ENCODE data around the gene COPZ1. TPM values are rescaled to one million over a fixed set of nuclear protein-coding genes. Genes with fewer than 3 reads are reported as not detected.

COPZ1 gene
- total RNA-seq, 1 donor from 2014 or later, result 219 TPM

- Histone ChIP-seq H3K27ac (peak overlapping the region; percentile 26), H3K9ac (no peak overlapping the region), H4K20me1 (ENCODE audit: low read depth) (peaks cover 86% of the 10 kb centered on the region), H3K4me1 (peaks cover 24% of the 10 kb centered on the region), H3K4me3 (no peak overlapping the region), H2AFZ (replicated peaks) (no peak overlapping the region), H3K9me3 (ENCODE audit: low read depth) (no peaks in the 10 kb centered on the region), H3K4me2 (peak overlapping the region; percentile 99), H3F3A (ENCODE audit: low read depth) (peaks cover 91% of the 10 kb centered on the region), H3K36me3 (peaks cover 48% of the 10 kb centered on the region), H3K27me3 (no peaks in the 10 kb centered on the region), H3K79me2 (ENCODE audit: low read depth) (peaks cover 59% of the 10 kb centered on the region)
- H3K27ac Mint-ChIP-seq, result no peak overlapping the region
- H3K36me3 Mint-ChIP-seq, result peaks cover 21% of the 10 kb centered on the region
- peaks cover 16% of the 10 kb centered on the region for H3K27me3 Mint-ChIP-seq (ENCODE audit: insufficient read depth, low read depth)
- H3K9me3 Mint-ChIP-seq, result no peaks in the 10 kb centered on the region
- no peak for DNase-seq (ENCODE audit: low spot score)
- no peak for TF ChIP-seq EZH2phosphoT487 (IDR thresholded peaks at IDR 0.05)
- TF ChIP-seq, protein P1, sequence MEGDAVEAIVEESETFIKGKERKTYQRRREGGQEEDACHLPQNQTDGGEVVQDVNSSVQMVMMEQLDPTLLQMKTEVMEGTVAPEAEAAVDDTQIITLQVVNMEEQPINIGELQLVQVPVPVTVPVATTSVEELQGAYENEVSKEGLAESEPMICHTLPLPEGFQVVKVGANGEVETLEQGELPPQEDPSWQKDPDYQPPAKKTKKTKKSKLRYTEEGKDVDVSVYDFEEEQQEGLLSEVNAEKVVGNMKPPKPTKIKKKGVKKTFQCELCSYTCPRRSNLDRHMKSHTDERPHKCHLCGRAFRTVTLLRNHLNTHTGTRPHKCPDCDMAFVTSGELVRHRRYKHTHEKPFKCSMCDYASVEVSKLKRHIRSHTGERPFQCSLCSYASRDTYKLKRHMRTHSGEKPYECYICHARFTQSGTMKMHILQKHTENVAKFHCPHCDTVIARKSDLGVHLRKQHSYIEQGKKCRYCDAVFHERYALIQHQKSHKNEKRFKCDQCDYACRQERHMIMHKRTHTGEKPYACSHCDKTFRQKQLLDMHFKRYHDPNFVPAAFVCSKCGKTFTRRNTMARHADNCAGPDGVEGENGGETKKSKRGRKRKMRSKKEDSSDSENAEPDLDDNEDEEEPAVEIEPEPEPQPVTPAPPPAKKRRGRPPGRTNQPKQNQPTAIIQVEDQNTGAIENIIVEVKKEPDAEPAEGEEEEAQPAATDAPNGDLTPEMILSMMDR (IDR thresholded peaks at IDR 0.05), result no peak
- no peak for TF ChIP-seq EZH2 (IDR thresholded peaks at IDR 0.05)
- H3K4me1 Mint-ChIP-seq, result peaks cover 47% of the 10 kb centered on the region
- H3K4me3 Mint-ChIP-seq, result peak overlapping the region; percentile 25
Observed at GRCh38 chr12:54286042-54287030, 38.6 kb upstream of the COPZ1 start.

DNA sequence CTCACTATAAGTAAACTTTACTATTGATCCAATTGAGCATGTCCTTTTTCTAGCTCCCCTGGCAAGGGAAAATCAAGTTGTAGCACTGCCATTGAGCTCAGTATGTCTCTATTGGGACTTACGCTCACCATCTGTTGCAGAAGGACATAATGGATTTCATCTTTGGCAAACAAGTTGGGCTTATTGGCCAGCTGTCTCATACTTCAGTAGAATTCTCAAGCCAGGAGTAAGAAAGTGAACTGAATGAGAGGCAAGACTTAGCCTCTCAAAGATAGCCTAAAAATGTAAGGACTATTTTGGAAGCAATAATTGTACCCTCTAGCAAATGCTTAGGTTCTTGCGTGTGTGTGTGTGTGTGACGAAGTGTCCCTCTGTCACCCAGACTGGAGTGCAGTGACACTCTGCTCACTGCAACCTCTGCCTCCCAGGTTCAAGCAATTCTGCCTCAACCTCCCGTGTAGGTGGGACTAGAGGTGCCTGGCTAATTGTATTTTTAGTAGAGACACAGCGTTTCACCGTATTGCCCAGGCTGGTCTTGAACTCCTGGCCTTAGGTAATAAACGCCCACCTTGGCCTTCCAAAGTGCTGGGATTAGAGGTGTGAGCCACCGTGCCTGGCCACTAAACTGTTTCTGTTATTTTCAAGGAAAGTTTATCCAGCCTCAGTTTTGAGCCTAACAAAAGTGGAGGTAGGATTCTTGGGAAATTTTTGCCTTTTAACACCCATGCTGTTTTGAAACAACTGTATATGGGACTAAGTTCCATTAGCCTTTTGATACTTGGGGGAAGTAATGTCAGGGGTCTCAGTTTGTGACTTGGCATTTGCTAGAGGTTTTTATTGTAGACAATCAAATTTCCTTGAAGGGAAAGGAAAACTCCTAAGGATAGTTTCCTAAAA lies 37.4 kb upstream of the COPZ1 start:
- peak overlapping the region; percentile 70 for H3K27ac ChIP-seq
- peaks cover 79% of the 10 kb centered on the region for H3F3A ChIP-seq (ENCODE audit: low read depth)
- H3K4me2 ChIP-seq, result peak overlapping the region; percentile 21
- no peaks in the 10 kb centered on the region for H3K27me3 ChIP-seq
- H3K4me1 ChIP-seq, result peaks cover 20% of the 10 kb centered on the region
- H3K9me3 ChIP-seq (ENCODE audit: low read depth), result no peaks in the 10 kb centered on the region
- H3K27me3 Mint-ChIP-seq (ENCODE audit: insufficient read depth, low read depth), result peaks cover 17% of the 10 kb centered on the region
- no peak for TF ChIP-seq EZH2phosphoT487 (IDR thresholded peaks at IDR 0.05)
- no peak for TF ChIP-seq EZH2 (IDR thresholded peaks at IDR 0.05)
- TF ChIP-seq, protein P1 (IDR thresholded peaks at IDR 0.05), result no peak
- peaks cover 21% of the 10 kb centered on the region for H3K36me3 Mint-ChIP-seq
- peaks cover 35% of the 10 kb centered on the region for H3K4me1 Mint-ChIP-seq
- H3K27ac Mint-ChIP-seq, result no peak overlapping the region
- H3K4me3 ChIP-seq, result no peak overlapping the region
- peaks cover 74% of the 10 kb centered on the region for H4K20me1 ChIP-seq (ENCODE audit: low read depth)
- no peaks in the 10 kb centered on the region for H3K9me3 Mint-ChIP-seq
- H3K79me2 ChIP-seq (ENCODE audit: low read depth), result peaks cover 48% of the 10 kb centered on the region
- H3K4me3 Mint-ChIP-seq, result no peak overlapping the region
- no peak overlapping the region for H2AFZ ChIP-seq (replicated peaks)
- no peak for DNase-seq (ENCODE audit: low spot score)
- no peak overlapping the region for H3K9ac ChIP-seq
- peaks cover 36% of the 10 kb centered on the region for H3K36me3 ChIP-seq

DNA sequence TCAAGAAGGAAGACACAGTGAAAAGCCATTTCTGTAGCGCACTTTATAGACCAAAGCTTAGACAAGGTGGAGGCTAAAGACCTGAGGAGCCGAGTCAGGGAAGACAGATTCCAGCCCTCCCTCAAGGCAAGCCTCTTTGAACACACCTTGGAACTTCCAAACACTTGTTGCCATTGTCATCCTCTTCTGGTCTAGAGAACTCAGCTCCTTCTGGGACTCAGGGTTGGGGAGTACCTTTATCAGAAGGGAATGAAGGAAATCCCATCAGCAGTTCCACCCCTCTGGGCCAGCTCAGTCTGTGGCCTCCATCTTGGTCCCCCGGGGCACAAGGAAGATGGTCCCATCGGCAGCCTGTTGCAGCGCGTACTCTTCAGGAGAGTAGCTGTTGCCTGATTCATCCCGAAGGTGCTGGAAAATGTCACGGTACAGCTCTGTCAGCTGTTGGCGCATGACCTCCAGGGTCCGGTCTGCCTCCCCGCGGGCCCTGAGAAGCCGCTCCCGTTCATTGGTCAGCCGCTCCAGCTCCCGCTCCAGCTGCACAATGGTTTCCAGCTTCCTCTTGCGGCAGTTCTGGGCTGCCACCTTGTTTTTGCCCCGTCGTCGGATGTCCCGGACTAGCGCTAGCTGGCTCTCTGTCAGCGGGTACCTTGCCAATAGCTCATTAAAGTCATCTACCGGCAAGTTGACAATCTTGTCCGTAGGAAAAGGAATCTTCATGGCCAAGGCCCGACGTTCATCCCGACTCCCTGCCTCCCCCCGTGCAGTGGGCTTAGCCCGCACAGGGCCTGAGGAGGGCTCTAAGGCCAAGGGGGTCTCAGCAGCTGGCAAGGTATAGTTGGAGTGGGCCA lies 32.6 kb upstream of the COPZ1 start:
- peaks cover 26% of the 10 kb centered on the region for H4K20me1 ChIP-seq (ENCODE audit: low read depth)
- TF ChIP-seq, protein P1 (IDR thresholded peaks at IDR 0.05), result no peak
- TF ChIP-seq EZH2phosphoT487 (IDR thresholded peaks at IDR 0.05) (no peak), EZH2 (IDR thresholded peaks at IDR 0.05) (no peak)
- Mint-ChIP-seq H3K9me3 (no peaks in the 10 kb centered on the region), H3K36me3 (peaks cover 3% of the 10 kb centered on the region), H3K4me1 (peaks cover 8% of the 10 kb centered on the region), H3K27me3 (ENCODE audit: insufficient read depth, low read depth) (peaks cover 13% of the 10 kb centered on the region), H3K27ac (no peak overlapping the region), H3K4me3 (no peak overlapping the region)
- peaks cover 37% of the 10 kb centered on the region for H3F3A ChIP-seq (ENCODE audit: low read depth)
- H3K27me3 ChIP-seq, result no peaks in the 10 kb centered on the region
- H3K4me1 ChIP-seq, result no peaks in the 10 kb centered on the region
- no peak overlapping the region for H2AFZ ChIP-seq (replicated peaks)
- no peak overlapping the region for H3K4me3 ChIP-seq
- H3K27ac ChIP-seq, result no peak overlapping the region
- no peak overlapping the region for H3K9ac ChIP-seq
- H3K79me2 ChIP-seq (ENCODE audit: low read depth), result no peaks in the 10 kb centered on the region
- no peaks in the 10 kb centered on the region for H3K9me3 ChIP-seq (ENCODE audit: low read depth)
- H3K4me2 ChIP-seq, result no peak overlapping the region
- DNase-seq (ENCODE audit: low spot score), result no peak
- H3K36me3 ChIP-seq, result no peaks in the 10 kb centered on the region
